Panc1 (cell line): Measurements from ENCODE around the gene FBLN2. TPM values are rescaled to one million over a fixed set of nuclear protein-coding genes. Genes with fewer than 3 reads are reported as not detected.

Experiments used
- ATAC-seq: fragments of 200-7000 bp; cut with Tn5 transposase; 2 replicates; pipeline ENCODE4 v1.9.1; 2020; ENCODE audit warnings: mild to moderate bottlenecking, moderate library complexity
- BruUV-seq: library from RNA; stranded (reverse); fragments of 400-500 nt; replicated peaks from 2 replicates; lab custom pipeline; 2021; lab: Mats Ljungman, UMichigan
- CTCF ChIA-PET: fragments of 300-600 bp; sonication (Branson Sonifier 250); formaldehyde crosslinking; loops from one replicate; lab custom pipeline; 2022; ENCODE audit warnings: antibody characterized with exemption; lab: Charles Lee
- POLR2A ChIA-PET: fragments of 300-600 bp; sonication (Branson Sonifier 250); formaldehyde crosslinking; loops from one replicate; lab custom pipeline; 2022; ENCODE audit warnings: antibody characterized with exemption; lab: Charles Lee
- DNase-seq: peaks from one replicate; pipeline ENCODE4 v3.0.0-alpha.2; 2010; ENCODE audit warnings: low read depth, low spot score
- H3K27ac ChIP-seq: 2 replicates; pipeline ENCODE4 v1.5.1; 2011; ENCODE audit warnings: mild to moderate bottlenecking, low read length, inconsistent platforms
- H3K27me3 ChIP-seq: fragments of 200-500 bp; sonication (Bioruptor generic); 2 replicates; pipeline ENCODE4 v1.6.0; 2014; ENCODE audit warnings: low read length, inconsistent platforms; ENCODE audit not compliant: control insufficient read depth, insufficient read depth
- H3K36me3 ChIP-seq: fragments of 200-500 bp; sonication (Bioruptor generic); 2 replicates; pipeline ENCODE4 v1.5.1; 2014; ENCODE audit warnings: inconsistent platforms, mild to moderate bottlenecking, low read length, moderate library complexity; ENCODE audit not compliant: control insufficient read depth, insufficient read depth
- H3K4me1 ChIP-seq: 2 replicates; pipeline ENCODE4 v1.5.1; 2011; ENCODE audit warnings: inconsistent platforms, mild to moderate bottlenecking, low read length, moderate library complexity; ENCODE audit not compliant: control insufficient read depth, insufficient read depth
- H3K4me3 ChIP-seq, 2 experiments: 2 replicates each; pipeline ENCODE4 v1.5.1; 2011 to 2012; ENCODE audit warnings: low read depth in 2 of 2, low read length in 2 of 2, mild to moderate bottlenecking in 2 of 2, inconsistent platforms in 1 of 2, moderate library complexity in 1 of 2
- H3K9me3 ChIP-seq: fragments of 200-500 bp; sonication (Bioruptor generic); 2 replicates; pipeline ENCODE4 v1.5.1; 2014; ENCODE audit warnings: low read depth, mild to moderate bottlenecking, inconsistent platforms, low read length, moderate library complexity; ENCODE audit not compliant: control insufficient read depth, insufficient read depth
- POLR2AphosphoS5 ChIP-seq: IDR thresholded peaks from 2 replicates; pipeline ENCODE4 v1.6.1; 2012; ENCODE audit warnings: mild to moderate bottlenecking, low read depth, low read length, moderate library complexity
- SIN3A ChIP-seq: IDR thresholded peaks from 2 replicates; pipeline ENCODE4 v1.6.1; 2012; ENCODE audit warnings: low read depth, mild to moderate bottlenecking, low read length, moderate library complexity, borderline replicate concordance; ENCODE audit not compliant: insufficient read depth
- TCF7L2 ChIP-seq: IDR thresholded peaks from 2 replicates; pipeline ENCODE4 v1.6.1; 2011; ENCODE audit warnings: mild to moderate bottlenecking, low read depth, low read length, inconsistent platforms
- in situ Hi-C: cut with HindIII; loops from 2 replicates; pipeline ENCODE4 v1.10.0; 2016; ENCODE audit warnings: low sequenced_read_pairs, low pct_unique_long_range_greater_than_20kb
- intact Hi-C: fragments of 100-400 bp; cut with micrococcal nuclease; formaldehyde crosslinking; loops from one replicate; pipeline ENCODE4 v1.10.0; 2022; ENCODE audit not compliant: unreplicated experiment
- total RNA-seq: library from RNA; stranded (reverse); gene quantifications from one replicate; pipeline ENCODE4 v1.2.1, GENCODE V29; 2021; ENCODE audit not compliant: unreplicated experiment
- TF ChIP-seq, protein P1 (sequence below), 2 experiments: IDR thresholded peaks; 2 replicates each; pipeline ENCODE4 v1.6.1; 2011 to 2012; ENCODE audit warnings: low read depth in 2 of 2, control low read depth in 1 of 2, low read length in 1 of 2, mild to moderate bottlenecking in 1 of 2, moderate library complexity in 1 of 2; ENCODE audit not compliant: insufficient read depth in 1 of 2
- TF ChIP-seq, protein P2 (sequence below): fragments of 450-650 bp; IDR thresholded peaks from 2 replicates; pipeline ENCODE4 v1.5.1; 2017; ENCODE audit warnings: mild to moderate bottlenecking

The FBLN2 gene
- total RNA-seq, 1 experiment from 2014 or later: 0.44 TPM

GRCh38 chr3:13500133-13500885 lies 48.6 kb upstream of the FBLN2 start:
- intact Hi-C loops: no loop called here
- no peaks in the 10 kb centered on the region for H3K27me3 ChIP-seq

GRCh38 chr3:13501056-13501455 lies 47.9 kb upstream of the FBLN2 start:
- ChIA-PET CTCF (interaction anchor here (1.0 kb wide), 1 partner anchor 59 kb away, joined by 3 read pairs; no protein-coding TSS in a partner anchor), POLR2A (no interaction called here)
- ATAC-seq (no peak), DNase-seq (no peak)
- in situ Hi-C loops (no loop called here), intact Hi-C loops (no loop called here)
- TF ChIP-seq SIN3A: no peak
- no peak for TF ChIP-seq TCF7L2
- TF ChIP-seq POLR2AphosphoS5: no peak
- TF ChIP-seq, protein P1, sequence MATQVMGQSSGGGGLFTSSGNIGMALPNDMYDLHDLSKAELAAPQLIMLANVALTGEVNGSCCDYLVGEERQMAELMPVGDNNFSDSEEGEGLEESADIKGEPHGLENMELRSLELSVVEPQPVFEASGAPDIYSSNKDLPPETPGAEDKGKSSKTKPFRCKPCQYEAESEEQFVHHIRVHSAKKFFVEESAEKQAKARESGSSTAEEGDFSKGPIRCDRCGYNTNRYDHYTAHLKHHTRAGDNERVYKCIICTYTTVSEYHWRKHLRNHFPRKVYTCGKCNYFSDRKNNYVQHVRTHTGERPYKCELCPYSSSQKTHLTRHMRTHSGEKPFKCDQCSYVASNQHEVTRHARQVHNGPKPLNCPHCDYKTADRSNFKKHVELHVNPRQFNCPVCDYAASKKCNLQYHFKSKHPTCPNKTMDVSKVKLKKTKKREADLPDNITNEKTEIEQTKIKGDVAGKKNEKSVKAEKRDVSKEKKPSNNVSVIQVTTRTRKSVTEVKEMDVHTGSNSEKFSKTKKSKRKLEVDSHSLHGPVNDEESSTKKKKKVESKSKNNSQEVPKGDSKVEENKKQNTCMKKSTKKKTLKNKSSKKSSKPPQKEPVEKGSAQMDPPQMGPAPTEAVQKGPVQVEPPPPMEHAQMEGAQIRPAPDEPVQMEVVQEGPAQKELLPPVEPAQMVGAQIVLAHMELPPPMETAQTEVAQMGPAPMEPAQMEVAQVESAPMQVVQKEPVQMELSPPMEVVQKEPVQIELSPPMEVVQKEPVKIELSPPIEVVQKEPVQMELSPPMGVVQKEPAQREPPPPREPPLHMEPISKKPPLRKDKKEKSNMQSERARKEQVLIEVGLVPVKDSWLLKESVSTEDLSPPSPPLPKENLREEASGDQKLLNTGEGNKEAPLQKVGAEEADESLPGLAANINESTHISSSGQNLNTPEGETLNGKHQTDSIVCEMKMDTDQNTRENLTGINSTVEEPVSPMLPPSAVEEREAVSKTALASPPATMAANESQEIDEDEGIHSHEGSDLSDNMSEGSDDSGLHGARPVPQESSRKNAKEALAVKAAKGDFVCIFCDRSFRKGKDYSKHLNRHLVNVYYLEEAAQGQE (IDR thresholded peaks at IDR 0.05; ENCODE audit: insufficient read depth in 1 of 2, low read depth in 2 of 2, low read length in 1 of 2): no peak
- TF ChIP-seq, protein P2, sequence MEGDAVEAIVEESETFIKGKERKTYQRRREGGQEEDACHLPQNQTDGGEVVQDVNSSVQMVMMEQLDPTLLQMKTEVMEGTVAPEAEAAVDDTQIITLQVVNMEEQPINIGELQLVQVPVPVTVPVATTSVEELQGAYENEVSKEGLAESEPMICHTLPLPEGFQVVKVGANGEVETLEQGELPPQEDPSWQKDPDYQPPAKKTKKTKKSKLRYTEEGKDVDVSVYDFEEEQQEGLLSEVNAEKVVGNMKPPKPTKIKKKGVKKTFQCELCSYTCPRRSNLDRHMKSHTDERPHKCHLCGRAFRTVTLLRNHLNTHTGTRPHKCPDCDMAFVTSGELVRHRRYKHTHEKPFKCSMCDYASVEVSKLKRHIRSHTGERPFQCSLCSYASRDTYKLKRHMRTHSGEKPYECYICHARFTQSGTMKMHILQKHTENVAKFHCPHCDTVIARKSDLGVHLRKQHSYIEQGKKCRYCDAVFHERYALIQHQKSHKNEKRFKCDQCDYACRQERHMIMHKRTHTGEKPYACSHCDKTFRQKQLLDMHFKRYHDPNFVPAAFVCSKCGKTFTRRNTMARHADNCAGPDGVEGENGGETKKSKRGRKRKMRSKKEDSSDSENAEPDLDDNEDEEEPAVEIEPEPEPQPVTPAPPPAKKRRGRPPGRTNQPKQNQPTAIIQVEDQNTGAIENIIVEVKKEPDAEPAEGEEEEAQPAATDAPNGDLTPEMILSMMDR: no peak
- Histone ChIP-seq H3K36me3 (no peaks in the 10 kb centered on the region), H3K27me3 (no peaks in the 10 kb centered on the region), H3K27ac (no peak overlapping the region), H3K9me3 (no peaks in the 10 kb centered on the region), H3K4me3 (no peak overlapping the region), H3K4me1 (peaks cover 5% of the 10 kb centered on the region)
- no TSS peak for BruUV-seq

More at GRCh38 chr3:13500133-13500885, 48.6 kb upstream of the FBLN2 start:
- no peaks in the 10 kb centered on the region for H3K36me3 ChIP-seq
- ChIA-PET POLR2A (no interaction called here), CTCF (interaction anchor here (1.0 to 3.1 kb wide), 3 partner anchors 60 to 148 kb away, joined by 3 to 12 read pairs (median 3); no protein-coding TSS in a partner anchor)
- no peaks in the 10 kb centered on the region for H3K9me3 ChIP-seq
- ATAC-seq (peak; percentile 46; the same call in 1 of the 2 replicates), DNase-seq (no peak)
- in situ Hi-C loops: no loop called here
- TF ChIP-seq, protein P2: peak; percentile 82
- TF ChIP-seq SIN3A: no peak
- H3K27ac ChIP-seq: no peak overlapping the region
- BruUV-seq: no TSS peak
- peaks cover 5% of the 10 kb centered on the region for H3K4me1 ChIP-seq
- H3K4me3 ChIP-seq: no peak overlapping the region
